Measurements from ENCODE around the gene SBK1.

DNA sequence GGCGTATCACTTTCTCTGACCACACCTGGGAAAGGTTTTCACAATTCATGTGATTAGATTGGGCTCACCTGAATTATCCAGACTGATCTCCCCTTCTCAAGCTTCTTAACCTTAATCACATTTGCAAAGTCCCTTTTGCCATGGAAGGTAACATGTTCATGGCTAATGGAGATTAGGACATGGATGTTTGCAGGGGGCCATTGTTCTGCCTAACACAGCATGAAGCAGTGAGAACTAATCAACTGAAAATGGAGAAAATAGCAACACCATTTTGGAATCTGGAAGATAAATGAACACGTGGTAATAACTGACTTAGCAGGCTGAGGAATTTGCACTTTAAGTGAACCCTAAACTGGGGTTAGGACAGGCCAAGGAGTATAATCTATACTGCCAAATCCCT, 25.0 kb upstream of the SBK1 start:
- TF ChIP-seq EZH2 (IDR thresholded peaks at IDR 0.05; ENCODE audit: insufficient read depth, poor library complexity, severe bottlenecking): no peak
- no peak for TF ChIP-seq EZH2phosphoT487 (IDR thresholded peaks at IDR 0.05; ENCODE audit: insufficient read depth, low read depth)
